OCI-LY7 (cell line): Measurements from ENCODE around the gene CNN2.

Experiments
- CTCF ChIP-seq: fragments of 200-600 bp; sonication (generic); conservative IDR thresholded peaks from 2 replicates; pipeline ENCODE4 v1.5.1; 2014; ENCODE audit warnings: mild to moderate bottlenecking, antibody characterized with exemption, low read length, moderate library complexity, mixed read lengths
- EZH2phosphoT487 ChIP-seq: fragments of 200-600 bp; sonication (generic); IDR thresholded peaks from 2 replicates; pipeline ENCODE4 v1.6.1; 2018; ENCODE audit warnings: low read depth, borderline replicate concordance, mild to moderate bottlenecking, mixed run types, antibody characterized with exemption, low read length, moderate library complexity, mixed read lengths

GRCh38 chr19:1073063-1073955 is 46.9 kb downstream of the CNN2 start:
- TF ChIP-seq CTCF (no peak), EZH2phosphoT487 (no peak)
